Vagina (tissue), 2 donors: ENCODE measurements around the gene FBXW9.

Experiments
- CTCF ChIP-seq, 3 experiments: fragments of 450-650 bp in 2 of 3; fragments of 200-600 bp in 1 of 3; sonication (generic) in 1 of 3; IDR thresholded peaks; one replicate each; pipeline ENCODE4 v1.5.1; 2017 to 2019; ENCODE audit warnings: antibody characterized with exemption in 3 of 3, mild to moderate bottlenecking in 2 of 3, moderate library complexity in 2 of 3
- POLR2A ChIP-seq, 2 donors: fragments of 450-650 bp; IDR thresholded peaks; one replicate each; pipeline ENCODE4 v1.6.1; 2017; ENCODE audit warnings: antibody characterized with exemption in 2 of 2, mild to moderate bottlenecking in 2 of 2, moderate library complexity in 2 of 2

DNA sequence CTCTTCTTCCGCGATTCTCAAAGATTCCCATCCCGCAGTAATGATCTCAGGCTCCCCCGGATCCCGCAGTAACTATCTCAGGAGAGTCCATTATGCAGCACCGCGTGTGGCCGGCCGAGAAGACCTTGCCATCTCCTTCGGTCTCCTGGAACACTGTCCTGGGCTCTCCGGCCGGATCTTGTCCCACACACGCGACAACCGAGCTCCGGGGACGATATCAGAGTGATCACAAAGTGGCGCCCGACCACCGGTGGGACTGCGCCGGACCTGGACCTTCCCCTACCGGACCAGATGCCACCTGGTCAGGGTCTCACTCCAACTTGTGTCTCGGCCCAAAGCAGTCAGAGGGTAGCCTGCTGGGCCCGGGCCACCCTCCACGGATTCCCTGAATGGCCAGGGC, 53.9 kb downstream of the FBXW9 start:
- TF ChIP-seq CTCF (IDR thresholded peaks at IDR 0.05) (no peak), POLR2A (IDR thresholded peaks at IDR 0.05) (no peak)
